HepG2 (cell line): Measurements from ENCODE around the gene CCDC38. TPM values are rescaled to one million over a fixed set of nuclear protein-coding genes. Genes with fewer than 3 reads are reported as not detected.

ENCODE experiments used
- AHR ChIP-seq: IDR thresholded peaks from 2 replicates; pipeline ENCODE4 v1.6.1; 2018; ENCODE audit warnings: missing genetic modification reagents, missing compliant biosample characterization
- CBX5 ChIP-seq: sonication (generic); formaldehyde crosslinking; IDR thresholded peaks from 2 replicates; pipeline ENCODE4 v1.4.0; 2020; ENCODE audit warnings: missing genetic modification reagents, borderline replicate concordance
- FOXK1 ChIP-seq: sonication (generic); formaldehyde crosslinking; IDR thresholded peaks from 2 replicates; pipeline ENCODE4 v1.4.0; 2020; ENCODE audit warnings: low read depth, missing genetic modification reagents, borderline replicate concordance
- GMEB2 ChIP-seq: IDR thresholded peaks from 2 replicates; pipeline ENCODE4 v1.6.1; 2016; ENCODE audit warnings: missing biosample characterization, missing genetic modification reagents, low read depth
- GZF1 ChIP-seq: sonication (generic); formaldehyde crosslinking; IDR thresholded peaks from 2 replicates; pipeline ENCODE4 v1.5.1; 2020; ENCODE audit warnings: mild to moderate bottlenecking, missing genetic modification reagents
- HNRNPL ChIP-seq: fragments of 200-400 bp; formaldehyde crosslinking; IDR thresholded peaks from 2 replicates; pipeline ENCODE4 v1.6.1; 2017; ENCODE audit warnings: mild to moderate bottlenecking, low read depth, low read length
- IRF9 ChIP-seq: sonication (generic); formaldehyde crosslinking; IDR thresholded peaks from 2 replicates; pipeline ENCODE4 v1.8.0; 2022; ENCODE audit warnings: missing genetic modification reagents, mild to moderate bottlenecking, borderline replicate concordance
- KLF12 ChIP-seq: sonication (generic); formaldehyde crosslinking; IDR thresholded peaks from 2 replicates; pipeline ENCODE4 v1.4.0; 2020; ENCODE audit warnings: missing genetic modification reagents, borderline replicate concordance
- LCORL ChIP-seq, 2 experiments: fragments of 450-650 bp in 1 of 2; sonication (generic) in 1 of 2; formaldehyde crosslinking in 1 of 2; IDR thresholded peaks; 2 replicates each; pipeline versions ENCODE4 v1.5.0 to v1.6.1; 2017 to 2020; ENCODE audit warnings: antibody characterized with exemption in 1 of 2, missing genetic modification reagents in 1 of 2
- MAX ChIP-seq: IDR thresholded peaks from 2 replicates; pipeline ENCODE4 v1.6.1; 2012; ENCODE audit warnings: inconsistent platforms
- MIER3 ChIP-seq: IDR thresholded peaks from 2 replicates; pipeline ENCODE4 v1.6.1; 2016; ENCODE audit warnings: missing compliant biosample characterization, borderline replicate concordance
- MIXL1 ChIP-seq: IDR thresholded peaks from 2 replicates; pipeline ENCODE4 v1.6.1; 2016
- SNAI1 ChIP-seq: sonication (generic); formaldehyde crosslinking; IDR thresholded peaks from 2 replicates; pipeline ENCODE4 v1.5.0; 2020; ENCODE audit warnings: mild to moderate bottlenecking, missing genetic modification reagents, borderline replicate concordance
- SNAPC2 ChIP-seq: sonication (generic); formaldehyde crosslinking; IDR thresholded peaks from 2 replicates; pipeline ENCODE4 v1.8.1; 2022; ENCODE audit warnings: mild to moderate bottlenecking, missing genetic modification reagents
- TGIF2 ChIP-seq: IDR thresholded peaks from 2 replicates; pipeline ENCODE4 v1.6.1; 2016; ENCODE audit warnings: control low read depth, missing compliant biosample characterization
- ZBTB1 ChIP-seq: sonication (generic); formaldehyde crosslinking; IDR thresholded peaks from 2 replicates; pipeline ENCODE4 v1.4.0; 2020; ENCODE audit warnings: missing genetic modification reagents, borderline replicate concordance
- ZFP91 ChIP-seq: sonication (generic); formaldehyde crosslinking; IDR thresholded peaks from 2 replicates; pipeline ENCODE4 v1.9.0; 2022; ENCODE audit warnings: missing genetic modification reagents, mild to moderate bottlenecking, borderline replicate concordance
- ZNF468 ChIP-seq: sonication (generic); formaldehyde crosslinking; IDR thresholded peaks from 2 replicates; pipeline ENCODE4 v1.8.0; 2022; ENCODE audit warnings: mild to moderate bottlenecking, moderate library complexity, missing genetic modification reagents
- ZNF510 ChIP-seq: sonication (generic); formaldehyde crosslinking; IDR thresholded peaks from 2 replicates; pipeline ENCODE4 v1.4.0; 2020; ENCODE audit warnings: low read depth, mild to moderate bottlenecking, missing genetic modification reagents
- ZNF512 ChIP-seq: sonication (generic); formaldehyde crosslinking; IDR thresholded peaks from 2 replicates; pipeline ENCODE4 v1.4.0; 2020; ENCODE audit warnings: mild to moderate bottlenecking, missing genetic modification reagents
- ZNF552 ChIP-seq: sonication (generic); formaldehyde crosslinking; IDR thresholded peaks from 2 replicates; pipeline ENCODE4 v1.9.0; 2022; ENCODE audit warnings: missing genetic modification reagents, mild to moderate bottlenecking, borderline replicate concordance
- ZNF777 ChIP-seq: sonication (generic); formaldehyde crosslinking; IDR thresholded peaks from 2 replicates; pipeline ENCODE4 v1.4.0; 2020; ENCODE audit warnings: missing genetic modification reagents
- ZNF784 ChIP-seq: sonication (generic); formaldehyde crosslinking; IDR thresholded peaks from 2 replicates; pipeline ENCODE4 v1.5.1; 2020; ENCODE audit warnings: missing genetic modification reagents, mild to moderate bottlenecking, borderline replicate concordance
- ZSCAN30 ChIP-seq: sonication (generic); formaldehyde crosslinking; IDR thresholded peaks from 2 replicates; pipeline ENCODE4 v1.5.0; 2020; ENCODE audit warnings: mild to moderate bottlenecking, missing genetic modification reagents
- polyA plus RNA-seq, 8 experiments: library from polyadenylated mRNA; depleted of rRNA in 3 of 8; stranded (reverse) in 7 of 8; unstranded in 1 of 8; fragments of >200 nt; fragmentation: Illumina TruSeq in 4 of 8; extraction: Trizol in 4 of 8; gene quantifications; 2 replicates each; pipeline versions ENCODE4 v1.2.1 to v1.2.3, GENCODE V29; 2011 to 2016; ENCODE audit warnings: low read depth in 4 of 8, missing spikeins in 1 of 8, mixed read lengths in 1 of 8; ENCODE audit not compliant: insufficient read depth in 1 of 8
- total RNA-seq, 5 experiments: library from RNA; depleted of rRNA; stranded (reverse); fragments of >200 nt; fragmentation: Illumina TruSeq; extraction: Trizol; gene quantifications; 2 replicates each; pipeline ENCODE4 v1.2.3, GENCODE V29; 2016; ENCODE audit warnings: low read depth in 1 of 5

Gene CCDC38
- total and polyA plus RNA-seq, 2 of the 13 experiments (the other 11 are each of a cell fraction or from before 2014, with no cell fraction given) = 0.24 to 0.32 TPM

GRCh38 chr12:95966287-95966870 lies 24.0 kb upstream of the CCDC38 start (continued):
- TF ChIP-seq GMEB2 (CRISPR knock-in tag) (no peak), SNAPC2 (CRISPR knock-in tag) (peak; percentile 48; the same call in 1 of the 2 replicates), ZFP91 (no peak; the same call in 1 of the 2 replicates), ZNF784 (CRISPR knock-in tag) (no peak), CBX5 (peak; percentile 85; the same call in 1 of the 2 replicates), GZF1 (CRISPR knock-in tag) (no peak), TGIF2 (no peak), ZBTB1 (CRISPR knock-in tag) (no peak), ZSCAN30 (CRISPR knock-in tag) (no peak), HNRNPL (no peak), ZNF510 (no peak), KLF12 (no peak), AHR (no peak; the same call in 1 of the 2 replicates), MIER3 (CRISPR knock-in tag) (peak; percentile 62; the same call in 1 of the 2 replicates), MIXL1 (CRISPR knock-in tag) (peak; percentile 62), MAX (peak; percentile 80), FOXK1 (peak; percentile 87), ZNF552 (CRISPR knock-in tag) (no peak), ZNF777 (no peak), IRF9 (CRISPR knock-in tag) (no peak), ZNF512 (CRISPR knock-in tag) (no peak), LCORL (IDR thresholded peaks at IDR 0.05) (no peak), LCORL (CRISPR knock-in tag; IDR thresholded peaks at IDR 0.05) (0 out of 2 replicates have a peak, but pooled peaks have one; percentile 29), ZNF468 (CRISPR knock-in tag) (no peak), SNAI1 (CRISPR knock-in tag) (no peak)
